ENCODE data around the gene SEMA6B. TPM values are rescaled to one million over a fixed set of nuclear protein-coding genes. Genes with fewer than 3 reads are reported as not detected.
A peak's percentile ranks its signal among the peaks of the same experiment; 100 is the strongest.
"Not testable (repeated sequence)": the region's sequence is repeated elsewhere in the genome, so short reads cannot be mapped to it uniquely, and the experiment has no call there.

SEMA6B gene
- polyA plus RNA-seq, 1 donor = 1.5 TPM

- no peak for DNase-seq
Measured at GRCh38 chr19:4547303-4548237, 11.9 kb downstream of the SEMA6B start.

GRCh38 chr19:4543842-4544647, 15.4 kb downstream of the SEMA6B start:
- DNase-seq = no peak

DNA sequence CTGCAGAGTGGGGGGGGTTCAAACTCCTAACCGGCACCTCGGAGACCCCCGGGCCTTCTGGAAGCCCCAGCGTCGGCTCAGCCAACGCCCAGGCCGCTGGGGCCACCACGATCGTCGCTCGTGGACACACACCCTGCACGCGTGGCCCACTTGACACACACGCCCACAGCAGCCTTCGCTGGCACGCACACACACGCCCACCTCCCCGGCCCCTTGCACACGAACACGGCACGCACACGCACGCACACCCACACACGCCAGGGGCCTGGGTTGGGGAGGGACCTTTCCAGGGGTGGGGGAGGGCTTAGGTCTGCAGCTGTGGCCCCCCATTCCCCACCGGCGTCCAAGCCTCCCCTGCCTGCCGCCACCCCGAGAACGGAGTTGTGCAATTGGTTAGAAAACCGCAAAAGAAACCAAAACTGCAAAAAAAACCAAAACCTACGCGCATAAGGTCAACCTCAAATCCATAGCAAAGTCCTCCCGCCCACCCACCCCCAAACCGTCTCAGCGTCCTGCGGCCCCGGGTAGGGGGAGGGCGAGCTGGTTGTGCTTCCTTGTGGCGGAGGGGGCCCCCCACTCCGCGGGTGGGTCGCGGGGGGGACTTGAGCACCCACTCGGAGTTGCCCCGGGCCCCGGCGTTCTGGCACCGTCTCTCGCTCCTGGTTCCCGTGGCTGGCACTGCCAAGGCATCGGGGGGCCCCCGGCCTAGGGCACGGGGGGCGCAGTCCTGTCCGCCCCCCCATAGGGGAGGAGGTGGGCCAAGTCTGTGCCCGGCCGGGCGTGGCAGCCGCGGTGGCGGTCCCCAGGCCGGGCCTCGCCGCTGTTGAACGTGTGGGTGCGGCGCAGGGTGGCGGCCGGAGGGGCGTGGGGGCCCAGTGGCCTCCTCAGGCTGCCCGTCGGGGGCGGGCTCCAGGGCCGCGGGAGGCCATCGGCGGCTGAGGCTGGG, 16.3 kb downstream of the SEMA6B start:
- DNase-seq = no peak

DNA sequence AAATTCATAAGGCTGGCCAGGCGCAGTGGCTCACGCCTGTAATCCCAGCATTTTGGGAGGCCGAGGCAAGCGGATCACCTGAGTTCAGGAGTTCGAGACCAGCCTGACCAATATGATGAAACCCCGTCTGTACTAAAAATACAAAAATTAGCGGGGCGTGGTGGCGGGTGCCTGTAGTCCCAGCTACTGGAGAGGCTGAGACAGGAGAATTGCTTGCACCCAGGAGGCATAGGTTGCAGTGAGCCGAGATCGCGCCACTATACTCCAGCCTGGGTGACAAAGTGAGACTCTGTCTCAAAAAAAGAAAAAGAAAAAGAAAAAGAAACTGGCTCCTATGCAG, 17.7 kb downstream of the SEMA6B start:
- not testable (repeated sequence) for DNase-seq

GRCh38 chr19:4541114-4541805, 18.2 kb downstream of the SEMA6B start:
- DNase-seq = no peak

DNA sequence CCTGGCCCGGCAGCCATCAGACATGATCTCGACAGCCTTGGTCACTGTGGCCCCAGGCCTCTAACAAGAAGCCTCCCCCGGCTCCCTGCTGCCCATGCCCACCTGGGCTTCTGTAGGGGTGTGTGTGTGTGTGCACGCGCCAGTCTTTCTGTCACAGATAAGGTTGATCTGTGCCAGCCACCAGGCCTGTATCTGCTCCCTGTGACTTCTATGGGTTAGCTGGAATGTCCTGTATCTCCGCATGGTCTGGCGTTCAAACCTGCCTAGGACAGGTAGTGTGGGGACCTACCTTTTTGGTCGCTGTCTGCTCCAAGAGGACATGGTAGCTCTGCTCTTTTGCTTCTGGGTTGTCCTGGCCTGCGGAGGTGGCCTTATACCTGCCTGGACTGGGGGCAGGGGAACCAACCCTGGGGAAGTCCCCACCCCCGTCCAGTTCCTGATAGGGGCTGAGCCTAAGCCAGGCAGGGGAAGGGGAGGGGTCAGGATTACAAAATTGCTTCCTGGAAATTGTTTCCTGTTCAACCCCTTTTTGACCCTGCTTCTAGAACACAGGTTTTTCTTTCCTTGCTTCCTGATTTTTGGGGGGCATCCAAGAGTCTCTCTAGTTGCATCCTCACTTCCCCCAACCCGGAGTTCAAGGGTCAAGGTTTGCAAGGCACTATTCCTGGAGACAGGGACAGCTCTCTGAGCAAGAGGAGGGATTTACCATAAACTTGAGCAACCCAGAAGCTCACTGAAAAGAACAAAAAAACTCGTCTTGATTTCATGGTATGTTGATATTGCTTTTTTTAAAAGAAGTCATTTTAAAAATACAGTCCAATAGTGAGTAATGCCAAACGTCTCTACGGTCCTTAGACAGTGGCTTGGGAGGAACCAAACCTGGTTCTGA, 19.5 kb downstream of the SEMA6B start, which contains the start of gene LRG1:
Gene LRG1 (minus strand): TSS at position 344 of the 889 bp plus-strand sequence. CDS start 23 bp downstream, at position 321.
- no peak for DNase-seq

GRCh38 chr19:4539169-4539692, 20.3 kb downstream of the SEMA6B start:
- DNase-seq = no peak

- no peak for DNase-seq
Measured at GRCh38 chr19:4538601-4538954, 20.9 kb downstream of the SEMA6B start.

DNA sequence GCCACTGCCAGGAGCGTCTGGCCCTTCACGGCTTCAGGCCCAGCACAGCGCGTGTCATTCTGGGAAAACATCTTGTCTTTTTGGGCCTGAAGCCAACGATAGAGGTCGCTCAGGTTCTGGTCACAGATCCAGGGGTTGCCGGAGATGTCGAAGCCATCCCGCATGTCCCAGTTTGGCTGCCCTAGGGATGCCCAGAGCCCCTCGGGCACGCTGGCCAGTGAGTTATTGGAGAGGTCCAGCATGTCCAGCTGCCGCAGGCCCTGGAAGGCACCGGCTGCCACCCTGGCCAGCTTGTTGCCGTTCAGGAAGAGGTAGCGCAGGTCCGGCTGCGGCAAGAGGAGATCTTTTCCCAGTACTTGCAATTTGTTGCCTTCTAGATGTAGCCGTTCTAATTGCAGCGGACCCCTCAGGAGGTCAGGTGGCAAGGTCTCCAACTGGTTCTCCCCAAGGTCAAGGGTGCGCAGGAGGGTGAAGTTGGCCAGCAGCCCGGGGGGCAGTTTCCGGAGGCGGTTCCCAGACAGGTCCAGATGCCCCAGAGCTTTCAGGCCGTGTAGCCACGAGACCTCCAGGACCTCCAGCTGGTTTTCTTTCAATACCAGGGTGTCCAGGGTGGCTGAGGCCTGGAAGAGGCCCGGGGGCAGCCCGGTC, 21.4 kb downstream of the SEMA6B start:
- no peak for DNase-seq

- DNase-seq = no peak
Measured at GRCh38 chr19:4536798-4537197, 22.7 kb downstream of the SEMA6B start.

GRCh38 chr19:4534836-4535658, 24.4 kb downstream of the SEMA6B start, which contains the start of gene PLIN5:
Gene PLIN5, minus strand, starts transcription at chr19:4535224. Its CDS starts 1,150 bp downstream, at chr19:4534074.
- DNase-seq = peak; percentile 79

DNA sequence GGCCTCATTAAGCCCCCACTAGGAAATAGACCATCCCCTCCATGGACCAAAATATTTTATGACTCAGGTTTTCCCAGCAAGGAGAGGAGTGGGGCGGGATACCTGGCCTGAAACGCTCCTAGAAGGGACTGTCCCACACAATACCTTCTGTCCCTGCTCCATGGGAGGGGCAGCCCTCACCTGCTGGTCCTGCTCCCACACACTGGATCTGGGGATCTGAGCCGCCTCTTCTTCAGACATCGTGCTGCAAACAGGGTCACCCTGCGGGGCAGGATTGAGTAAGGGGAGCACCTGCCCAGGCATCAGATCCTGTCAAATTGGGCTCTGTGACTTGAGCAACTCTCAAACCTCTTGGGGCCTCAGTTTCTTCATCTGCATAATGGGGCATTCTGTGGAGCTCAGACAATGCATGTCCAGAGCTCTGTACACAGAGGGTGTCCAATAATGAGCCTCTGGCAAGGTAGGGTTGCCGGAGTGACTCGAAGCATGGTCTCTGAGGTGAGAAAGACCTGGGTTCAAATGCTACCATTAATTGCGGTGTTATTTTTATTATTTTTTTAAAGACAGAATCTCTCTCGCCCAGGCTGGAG, 25.6 kb downstream of the SEMA6B start:
- no peak for DNase-seq

- DNase-seq = no peak
Measured at GRCh38 chr19:4533334-4533733, 26.1 kb downstream of the SEMA6B start.

GRCh38 chr19:4531562-4532165, 27.8 kb downstream of the SEMA6B start:
- DNase-seq = no peak

DNA sequence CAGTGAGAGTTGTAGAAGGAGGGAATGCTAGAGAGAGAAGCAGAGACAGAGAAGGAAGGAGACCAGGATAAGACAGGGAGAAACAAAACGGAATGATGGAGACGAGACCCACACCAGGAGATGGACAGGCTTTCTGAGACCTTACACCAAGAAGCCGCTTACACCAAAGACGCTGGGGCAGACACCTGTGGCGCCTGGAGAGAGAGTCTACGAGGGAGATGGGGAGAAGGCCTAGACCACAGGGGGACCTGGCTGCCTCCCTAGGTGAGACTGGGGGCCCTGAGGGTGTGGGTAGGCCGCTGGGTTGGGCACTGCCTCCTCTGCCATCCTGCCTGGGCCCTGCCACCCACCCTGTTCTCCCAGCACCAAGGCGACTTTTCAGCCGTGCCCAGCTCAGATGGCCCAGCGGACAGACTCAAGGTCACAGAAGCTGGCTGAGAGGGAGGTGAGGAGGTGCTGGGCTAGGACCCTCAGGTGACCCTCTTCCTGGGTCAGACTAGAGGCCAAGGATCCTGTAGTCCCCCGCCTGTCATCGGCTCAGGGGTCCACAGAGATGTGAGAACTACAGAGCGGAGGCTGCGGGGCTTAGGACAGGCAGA, 29.5 kb downstream of the SEMA6B start:
- DNase-seq = no peak

DNA sequence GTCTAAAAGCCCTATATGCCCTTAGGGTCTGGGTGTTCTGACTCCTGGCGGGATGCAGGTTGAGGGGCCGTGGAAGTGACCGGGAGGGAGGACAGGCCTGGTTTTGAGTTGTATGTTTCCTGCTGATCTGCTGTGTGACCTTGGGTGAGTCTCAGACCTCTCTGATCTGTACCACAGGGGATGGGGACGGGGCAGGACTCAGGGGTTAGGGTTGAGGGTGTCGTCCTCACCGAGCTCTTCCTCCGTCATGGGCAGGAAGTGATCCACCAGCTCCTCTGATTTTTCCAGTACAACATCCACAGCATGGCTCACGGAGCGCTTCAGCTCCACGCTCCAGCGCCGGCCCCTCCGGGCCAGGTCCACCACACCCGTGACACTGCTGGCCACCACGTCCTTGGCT, 30.6 kb downstream of the SEMA6B start:
- DNase-seq = no peak

GRCh38 chr19:4527377-4527776, 32.1 kb downstream of the SEMA6B start:
- not testable (repeated sequence) for DNase-seq
